ENCODE results near the gene SEC14L3.

DNA sequence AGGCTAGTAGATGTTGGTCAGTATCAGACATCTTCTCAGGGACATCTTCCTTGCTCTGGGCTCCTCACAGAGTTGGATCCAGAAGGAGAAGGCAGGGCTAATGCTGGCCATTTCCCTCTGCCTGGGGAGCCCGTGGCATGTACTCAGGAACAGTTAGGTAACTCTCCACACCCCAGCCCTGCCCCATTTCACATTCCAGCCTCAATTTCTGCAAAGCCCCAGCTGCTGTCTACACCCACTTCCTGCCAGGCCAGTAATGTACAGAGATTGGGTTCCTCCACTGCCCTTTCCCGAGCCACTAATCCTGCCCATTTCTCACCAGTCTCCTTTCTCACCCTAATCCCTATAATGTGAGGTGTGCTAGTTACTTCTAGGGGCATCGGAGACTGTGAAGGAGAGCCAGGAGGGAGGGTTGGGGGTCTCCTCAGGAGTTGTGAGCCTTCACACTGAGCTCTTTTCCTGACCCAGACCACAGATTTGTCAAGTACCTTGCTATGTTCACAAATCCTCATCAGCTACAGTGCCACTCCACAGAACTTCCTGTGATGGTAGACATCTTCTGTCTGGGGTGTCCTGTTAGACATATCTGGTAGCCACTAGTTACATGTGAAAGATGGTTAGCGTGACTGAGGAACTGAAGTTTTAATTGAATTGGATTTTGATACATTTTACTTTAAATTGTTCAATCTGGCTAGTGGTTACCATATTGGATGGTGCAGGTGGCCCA lies 1.3 kb upstream of the SEC14L3 start:
- TF ChIP-seq, protein P1, sequence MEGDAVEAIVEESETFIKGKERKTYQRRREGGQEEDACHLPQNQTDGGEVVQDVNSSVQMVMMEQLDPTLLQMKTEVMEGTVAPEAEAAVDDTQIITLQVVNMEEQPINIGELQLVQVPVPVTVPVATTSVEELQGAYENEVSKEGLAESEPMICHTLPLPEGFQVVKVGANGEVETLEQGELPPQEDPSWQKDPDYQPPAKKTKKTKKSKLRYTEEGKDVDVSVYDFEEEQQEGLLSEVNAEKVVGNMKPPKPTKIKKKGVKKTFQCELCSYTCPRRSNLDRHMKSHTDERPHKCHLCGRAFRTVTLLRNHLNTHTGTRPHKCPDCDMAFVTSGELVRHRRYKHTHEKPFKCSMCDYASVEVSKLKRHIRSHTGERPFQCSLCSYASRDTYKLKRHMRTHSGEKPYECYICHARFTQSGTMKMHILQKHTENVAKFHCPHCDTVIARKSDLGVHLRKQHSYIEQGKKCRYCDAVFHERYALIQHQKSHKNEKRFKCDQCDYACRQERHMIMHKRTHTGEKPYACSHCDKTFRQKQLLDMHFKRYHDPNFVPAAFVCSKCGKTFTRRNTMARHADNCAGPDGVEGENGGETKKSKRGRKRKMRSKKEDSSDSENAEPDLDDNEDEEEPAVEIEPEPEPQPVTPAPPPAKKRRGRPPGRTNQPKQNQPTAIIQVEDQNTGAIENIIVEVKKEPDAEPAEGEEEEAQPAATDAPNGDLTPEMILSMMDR (IDR thresholded peaks at IDR 0.05), result no peak
- no peak for TF ChIP-seq TCF7L2 (IDR thresholded peaks at IDR 0.05; ENCODE audit: low read depth, low read length)
- TF ChIP-seq, protein P2, sequence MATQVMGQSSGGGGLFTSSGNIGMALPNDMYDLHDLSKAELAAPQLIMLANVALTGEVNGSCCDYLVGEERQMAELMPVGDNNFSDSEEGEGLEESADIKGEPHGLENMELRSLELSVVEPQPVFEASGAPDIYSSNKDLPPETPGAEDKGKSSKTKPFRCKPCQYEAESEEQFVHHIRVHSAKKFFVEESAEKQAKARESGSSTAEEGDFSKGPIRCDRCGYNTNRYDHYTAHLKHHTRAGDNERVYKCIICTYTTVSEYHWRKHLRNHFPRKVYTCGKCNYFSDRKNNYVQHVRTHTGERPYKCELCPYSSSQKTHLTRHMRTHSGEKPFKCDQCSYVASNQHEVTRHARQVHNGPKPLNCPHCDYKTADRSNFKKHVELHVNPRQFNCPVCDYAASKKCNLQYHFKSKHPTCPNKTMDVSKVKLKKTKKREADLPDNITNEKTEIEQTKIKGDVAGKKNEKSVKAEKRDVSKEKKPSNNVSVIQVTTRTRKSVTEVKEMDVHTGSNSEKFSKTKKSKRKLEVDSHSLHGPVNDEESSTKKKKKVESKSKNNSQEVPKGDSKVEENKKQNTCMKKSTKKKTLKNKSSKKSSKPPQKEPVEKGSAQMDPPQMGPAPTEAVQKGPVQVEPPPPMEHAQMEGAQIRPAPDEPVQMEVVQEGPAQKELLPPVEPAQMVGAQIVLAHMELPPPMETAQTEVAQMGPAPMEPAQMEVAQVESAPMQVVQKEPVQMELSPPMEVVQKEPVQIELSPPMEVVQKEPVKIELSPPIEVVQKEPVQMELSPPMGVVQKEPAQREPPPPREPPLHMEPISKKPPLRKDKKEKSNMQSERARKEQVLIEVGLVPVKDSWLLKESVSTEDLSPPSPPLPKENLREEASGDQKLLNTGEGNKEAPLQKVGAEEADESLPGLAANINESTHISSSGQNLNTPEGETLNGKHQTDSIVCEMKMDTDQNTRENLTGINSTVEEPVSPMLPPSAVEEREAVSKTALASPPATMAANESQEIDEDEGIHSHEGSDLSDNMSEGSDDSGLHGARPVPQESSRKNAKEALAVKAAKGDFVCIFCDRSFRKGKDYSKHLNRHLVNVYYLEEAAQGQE (IDR thresholded peaks at IDR 0.05; ENCODE audit: insufficient read depth in 1 of 2, low read depth in 2 of 2, low read length in 1 of 2), result no peak
